Liver (tissue), 9 donors: ENCODE results near the gene PAX5. TPM values are rescaled to one million over a fixed set of nuclear protein-coding genes. Genes with fewer than 3 reads are reported as not detected.

ENCODE experiments used
- DNase-seq: peaks from one replicate; pipeline ENCODE4 v3.0.0-alpha.2; 2017; ENCODE audit warnings: low spot score
- H3K27ac ChIP-seq, 2 donors: one replicate each; pipeline ENCODE4 v1.7.0; 2013; ENCODE audit warnings: inconsistent platforms in 2 of 2, low read length in 2 of 2, control low read depth in 1 of 2, low read depth in 1 of 2, mild to moderate bottlenecking in 1 of 2
- H3K27me3 ChIP-seq, 4 donors: one replicate each; pipeline versions ENCODE4 v1.6.1 to v1.7.0; 2013; ENCODE audit warnings: low read length in 3 of 4, inconsistent platforms in 1 of 4, mild to moderate bottlenecking in 1 of 4, moderate library complexity in 1 of 4; ENCODE audit not compliant: control insufficient read depth in 4 of 4, insufficient read depth in 4 of 4
- H3K36me3 ChIP-seq, 4 donors: one replicate each; pipeline versions ENCODE4 v1.6.1 to v1.7.0; 2013; ENCODE audit warnings: low read length in 3 of 4, mild to moderate bottlenecking in 3 of 4, low read depth in 1 of 4, moderate library complexity in 1 of 4; ENCODE audit not compliant: control insufficient read depth in 4 of 4, insufficient read depth in 3 of 4
- H3K4me1 ChIP-seq, 4 donors: one replicate each; pipeline versions ENCODE4 v1.6.1 to v1.7.0; 2013; ENCODE audit warnings: low read length in 3 of 4, mild to moderate bottlenecking in 3 of 4, moderate library complexity in 1 of 4; ENCODE audit not compliant: control insufficient read depth in 4 of 4, insufficient read depth in 4 of 4
- H3K4me3 ChIP-seq, 3 donors: one replicate each; pipeline versions ENCODE4 v1.6.1 to v1.7.0; 2013; ENCODE audit warnings: low read length in 3 of 3, control low read depth in 1 of 3, low read depth in 1 of 3, mild to moderate bottlenecking in 1 of 3
- H3K9ac ChIP-seq, 2 donors: one replicate each; pipeline ENCODE4 v1.7.0; 2013; ENCODE audit warnings: low read length in 2 of 2, mild to moderate bottlenecking in 2 of 2, moderate library complexity in 2 of 2, control low read depth in 1 of 2, low read depth in 1 of 2
- H3K9me3 ChIP-seq, 4 donors: one replicate each; pipeline versions ENCODE4 v1.6.1 to v1.7.0; 2013; ENCODE audit warnings: low read length in 3 of 4; ENCODE audit not compliant: control insufficient read depth in 4 of 4
- FOXA1 ChIP-seq: IDR thresholded peaks from 2 replicates; pipeline ENCODE4 v1.6.1; 2016; ENCODE audit warnings: antibody characterized with exemption
- GABPA ChIP-seq, 2 donors: IDR thresholded peaks in 1 of 2; conservative IDR thresholded peaks in 1 of 2; 2 replicates each; pipeline ENCODE4 v1.6.1; 2016; ENCODE audit warnings: antibody characterized with exemption in 2 of 2, mild to moderate bottlenecking in 1 of 2, moderate library complexity in 1 of 2
- HNF4A ChIP-seq, 2 donors: conservative IDR thresholded peaks; 2 replicates each; pipeline ENCODE4 v1.6.1; 2016; ENCODE audit warnings: antibody characterized with exemption in 2 of 2, mild to moderate bottlenecking in 2 of 2
- HNF4G ChIP-seq: IDR thresholded peaks from 2 replicates; pipeline ENCODE4 v1.6.1; 2016; ENCODE audit warnings: antibody characterized with exemption
- JUND ChIP-seq, 2 donors: IDR thresholded peaks; 2 replicates each; pipeline ENCODE4 v1.6.1; 2016; ENCODE audit warnings: antibody characterized with exemption in 2 of 2
- NR2F2 ChIP-seq: IDR thresholded peaks from 2 replicates; pipeline ENCODE4 v1.6.1; 2016; ENCODE audit warnings: antibody characterized with exemption
- RAD21 ChIP-seq, 2 donors: IDR thresholded peaks; 2 replicates each; pipeline ENCODE4 v1.6.1; 2016; ENCODE audit warnings: antibody characterized with exemption in 2 of 2, mild to moderate bottlenecking in 2 of 2
- RXRA ChIP-seq, 2 donors: IDR thresholded peaks; 2 replicates each; pipeline ENCODE4 v1.6.1; 2017 to 2018; ENCODE audit warnings: antibody characterized with exemption in 2 of 2, mild to moderate bottlenecking in 1 of 2
- SP1 ChIP-seq: IDR thresholded peaks from 2 replicates; pipeline ENCODE4 v1.6.1; 2018; ENCODE audit warnings: antibody characterized with exemption, mild to moderate bottlenecking
- TAF1 ChIP-seq: conservative IDR thresholded peaks from 2 replicates; pipeline ENCODE4 v1.6.1; 2016; ENCODE audit warnings: antibody characterized with exemption, mild to moderate bottlenecking
- YY1 ChIP-seq: IDR thresholded peaks from 2 replicates; pipeline ENCODE4 v1.6.1; 2016; ENCODE audit warnings: antibody characterized with exemption, mild to moderate bottlenecking
- WGBS: extraction: QIAGEN DNeasy Blood & Tissue Kit; methylation state at CpG from one replicate; pipeline ENCODE4 v1.1.7; 2013; 5-methylcytosine and 5-hydroxymethylcytosine counted together
- polyA plus RNA-seq, 2 donors: library from polyadenylated mRNA; stranded (reverse) in 1 of 2; unstranded in 1 of 2; fragments of 200-250 nt in 1 of 2; fragments of >200 nt in 1 of 2; fragmentation: Nextera tagmentation in 1 of 2; extraction: Ambion mirVana in 1 of 2; gene quantifications; one replicate each; pipeline versions ENCODE4 v1.2.1 to v1.2.3, GENCODE V29; 2013 to 2015
- total RNA-seq, 2 donors: library from RNA; depleted of rRNA; stranded (reverse); fragments of >200 nt; gene quantifications; one replicate each; pipeline ENCODE4 v1.2.3, GENCODE V29; 2014
- TF ChIP-seq, protein P1 (sequence below): fragments of 150-350 bp; IDR thresholded peaks from 2 replicates; pipeline ENCODE4 v1.5.1; 2017; ENCODE audit warnings: improper control_type of control experiment, low read depth, low read length; ENCODE audit not compliant: missing input control
- TF ChIP-seq, protein P2 (sequence below): IDR thresholded peaks from 2 replicates; pipeline ENCODE4 v1.6.1; 2016; ENCODE audit warnings: antibody characterized with exemption
- TF ChIP-seq, protein P3 (sequence below): IDR thresholded peaks from 2 replicates; pipeline ENCODE4 v1.6.1; 2016; ENCODE audit warnings: antibody characterized with exemption, mild to moderate bottlenecking
- TF ChIP-seq, protein P4 (sequence below): IDR thresholded peaks from 2 replicates; pipeline ENCODE4 v1.6.1; 2016; ENCODE audit warnings: antibody characterized with exemption
- TF ChIP-seq, protein P5 (sequence below): IDR thresholded peaks from 2 replicates; pipeline ENCODE4 v1.6.1; 2016; ENCODE audit warnings: antibody characterized with exemption
- donor health status: healthy.
- donor health status: healthy.
- donor health status: healthy.
- donor health status: healthy.
- donor health status: healthy.

The PAX5 gene
- total and polyA plus RNA-seq, 4 donors = 0.05 to 2.7 (median 0.11) TPM

DNA sequence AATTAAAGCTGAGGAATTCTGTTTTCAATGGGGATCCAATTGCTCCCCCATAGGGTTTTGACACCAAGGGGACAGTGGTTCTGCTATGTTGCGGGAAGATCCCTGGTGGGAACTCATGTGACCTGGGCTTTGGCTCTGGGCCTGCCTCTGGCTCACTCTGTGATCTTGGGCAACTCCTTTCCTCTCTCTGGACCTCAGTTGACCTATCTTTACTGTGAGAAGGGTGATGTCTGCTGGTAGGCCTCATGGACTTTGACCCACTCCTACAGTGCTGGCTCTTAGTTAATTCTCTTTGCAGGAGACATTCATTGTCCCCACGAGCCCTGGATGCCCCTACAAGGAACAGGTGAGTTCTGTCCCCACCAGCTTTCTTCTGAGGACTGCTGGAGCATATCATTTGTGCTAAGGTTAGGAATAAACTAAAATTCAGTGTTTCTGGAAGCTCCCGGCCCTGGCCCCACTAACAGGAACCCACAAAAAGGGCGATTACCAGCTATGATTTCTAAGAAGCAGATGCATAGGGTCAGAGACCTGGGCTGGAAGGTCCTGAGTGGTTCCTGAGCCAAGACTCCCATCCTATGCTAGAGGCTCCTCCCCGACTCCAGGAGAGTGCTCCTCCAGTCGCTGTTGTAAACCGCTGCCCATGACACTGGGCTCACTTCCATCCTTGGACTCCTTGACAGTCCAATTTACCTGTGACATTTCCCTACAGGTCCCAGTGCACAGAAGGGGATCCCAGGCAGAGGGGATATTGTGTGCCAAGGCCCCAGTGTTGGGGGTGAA lies 218.3 kb downstream of the PAX5 start:
- Histone ChIP-seq H3K9ac (no peak overlapping the region), H3K9me3 (no peaks in the 10 kb centered on the region), H3K27ac (no peak overlapping the region), H3K27me3 (peaks cover 0 to 3% (median 0%) of the 10 kb centered on the region in 4 donors), H3K4me3 (no peak overlapping the region), H3K4me1 (no peaks in the 10 kb centered on the region), H3K36me3 (no peaks in the 10 kb centered on the region)
- no peak for DNase-seq
- no peak for TF ChIP-seq SP1
- TF ChIP-seq HNF4A (conservative IDR thresholded peaks at IDR 0.05) = peak in 1 of 2 donors; percentile 4
- no peak for TF ChIP-seq RAD21 (IDR thresholded peaks at IDR 0.05)
- TF ChIP-seq, protein P1, sequence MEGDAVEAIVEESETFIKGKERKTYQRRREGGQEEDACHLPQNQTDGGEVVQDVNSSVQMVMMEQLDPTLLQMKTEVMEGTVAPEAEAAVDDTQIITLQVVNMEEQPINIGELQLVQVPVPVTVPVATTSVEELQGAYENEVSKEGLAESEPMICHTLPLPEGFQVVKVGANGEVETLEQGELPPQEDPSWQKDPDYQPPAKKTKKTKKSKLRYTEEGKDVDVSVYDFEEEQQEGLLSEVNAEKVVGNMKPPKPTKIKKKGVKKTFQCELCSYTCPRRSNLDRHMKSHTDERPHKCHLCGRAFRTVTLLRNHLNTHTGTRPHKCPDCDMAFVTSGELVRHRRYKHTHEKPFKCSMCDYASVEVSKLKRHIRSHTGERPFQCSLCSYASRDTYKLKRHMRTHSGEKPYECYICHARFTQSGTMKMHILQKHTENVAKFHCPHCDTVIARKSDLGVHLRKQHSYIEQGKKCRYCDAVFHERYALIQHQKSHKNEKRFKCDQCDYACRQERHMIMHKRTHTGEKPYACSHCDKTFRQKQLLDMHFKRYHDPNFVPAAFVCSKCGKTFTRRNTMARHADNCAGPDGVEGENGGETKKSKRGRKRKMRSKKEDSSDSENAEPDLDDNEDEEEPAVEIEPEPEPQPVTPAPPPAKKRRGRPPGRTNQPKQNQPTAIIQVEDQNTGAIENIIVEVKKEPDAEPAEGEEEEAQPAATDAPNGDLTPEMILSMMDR = no peak
- 93% methylated on average over 7 of the region's 7 CpGs for WGBS

DNA sequence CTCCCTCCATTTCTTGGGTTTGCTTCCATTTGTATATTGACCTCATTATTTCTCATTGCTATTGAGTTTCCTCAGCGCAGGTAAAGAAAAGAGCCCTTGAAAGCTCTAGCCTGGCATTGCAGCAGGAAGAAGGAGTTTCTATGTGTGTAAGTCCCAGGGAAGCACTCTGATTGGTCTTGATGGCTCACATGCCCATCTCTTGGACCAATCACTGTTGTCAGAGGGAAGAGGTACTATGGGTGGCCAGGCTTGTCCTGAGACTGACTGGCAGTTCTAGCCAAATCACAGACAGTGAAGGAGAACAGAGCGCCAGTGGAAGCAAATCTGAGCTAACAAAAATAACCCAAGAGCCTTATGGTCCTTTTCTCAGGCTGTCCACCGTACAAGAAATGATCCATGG lies 219.0 kb downstream of the PAX5 start:
- Histone ChIP-seq H3K4me1 (no peaks in the 10 kb centered on the region), H3K27me3 (peaks cover 0 to 3% (median 0%) of the 10 kb centered on the region in 4 donors), H3K36me3 (no peaks in the 10 kb centered on the region), H3K4me3 (no peak overlapping the region), H3K27ac (no peak overlapping the region), H3K9ac (no peak overlapping the region), H3K9me3 (no peaks in the 10 kb centered on the region)
- DNase-seq = no peak
- no peak for TF ChIP-seq GABPA (IDR thresholded peaks at IDR 0.05 in 1 of 2, conservative IDR thresholded peaks at IDR 0.05 in 1 of 2)
- TF ChIP-seq NR2F2 = no peak
- no peak for TF ChIP-seq YY1
- TF ChIP-seq, protein P2, sequence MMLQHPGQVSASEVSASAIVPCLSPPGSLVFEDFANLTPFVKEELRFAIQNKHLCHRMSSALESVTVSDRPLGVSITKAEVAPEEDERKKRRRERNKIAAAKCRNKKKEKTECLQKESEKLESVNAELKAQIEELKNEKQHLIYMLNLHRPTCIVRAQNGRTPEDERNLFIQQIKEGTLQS = no peak
- TF ChIP-seq, protein P3, sequence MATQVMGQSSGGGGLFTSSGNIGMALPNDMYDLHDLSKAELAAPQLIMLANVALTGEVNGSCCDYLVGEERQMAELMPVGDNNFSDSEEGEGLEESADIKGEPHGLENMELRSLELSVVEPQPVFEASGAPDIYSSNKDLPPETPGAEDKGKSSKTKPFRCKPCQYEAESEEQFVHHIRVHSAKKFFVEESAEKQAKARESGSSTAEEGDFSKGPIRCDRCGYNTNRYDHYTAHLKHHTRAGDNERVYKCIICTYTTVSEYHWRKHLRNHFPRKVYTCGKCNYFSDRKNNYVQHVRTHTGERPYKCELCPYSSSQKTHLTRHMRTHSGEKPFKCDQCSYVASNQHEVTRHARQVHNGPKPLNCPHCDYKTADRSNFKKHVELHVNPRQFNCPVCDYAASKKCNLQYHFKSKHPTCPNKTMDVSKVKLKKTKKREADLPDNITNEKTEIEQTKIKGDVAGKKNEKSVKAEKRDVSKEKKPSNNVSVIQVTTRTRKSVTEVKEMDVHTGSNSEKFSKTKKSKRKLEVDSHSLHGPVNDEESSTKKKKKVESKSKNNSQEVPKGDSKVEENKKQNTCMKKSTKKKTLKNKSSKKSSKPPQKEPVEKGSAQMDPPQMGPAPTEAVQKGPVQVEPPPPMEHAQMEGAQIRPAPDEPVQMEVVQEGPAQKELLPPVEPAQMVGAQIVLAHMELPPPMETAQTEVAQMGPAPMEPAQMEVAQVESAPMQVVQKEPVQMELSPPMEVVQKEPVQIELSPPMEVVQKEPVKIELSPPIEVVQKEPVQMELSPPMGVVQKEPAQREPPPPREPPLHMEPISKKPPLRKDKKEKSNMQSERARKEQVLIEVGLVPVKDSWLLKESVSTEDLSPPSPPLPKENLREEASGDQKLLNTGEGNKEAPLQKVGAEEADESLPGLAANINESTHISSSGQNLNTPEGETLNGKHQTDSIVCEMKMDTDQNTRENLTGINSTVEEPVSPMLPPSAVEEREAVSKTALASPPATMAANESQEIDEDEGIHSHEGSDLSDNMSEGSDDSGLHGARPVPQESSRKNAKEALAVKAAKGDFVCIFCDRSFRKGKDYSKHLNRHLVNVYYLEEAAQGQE = no peak
- TF ChIP-seq, protein P4, sequence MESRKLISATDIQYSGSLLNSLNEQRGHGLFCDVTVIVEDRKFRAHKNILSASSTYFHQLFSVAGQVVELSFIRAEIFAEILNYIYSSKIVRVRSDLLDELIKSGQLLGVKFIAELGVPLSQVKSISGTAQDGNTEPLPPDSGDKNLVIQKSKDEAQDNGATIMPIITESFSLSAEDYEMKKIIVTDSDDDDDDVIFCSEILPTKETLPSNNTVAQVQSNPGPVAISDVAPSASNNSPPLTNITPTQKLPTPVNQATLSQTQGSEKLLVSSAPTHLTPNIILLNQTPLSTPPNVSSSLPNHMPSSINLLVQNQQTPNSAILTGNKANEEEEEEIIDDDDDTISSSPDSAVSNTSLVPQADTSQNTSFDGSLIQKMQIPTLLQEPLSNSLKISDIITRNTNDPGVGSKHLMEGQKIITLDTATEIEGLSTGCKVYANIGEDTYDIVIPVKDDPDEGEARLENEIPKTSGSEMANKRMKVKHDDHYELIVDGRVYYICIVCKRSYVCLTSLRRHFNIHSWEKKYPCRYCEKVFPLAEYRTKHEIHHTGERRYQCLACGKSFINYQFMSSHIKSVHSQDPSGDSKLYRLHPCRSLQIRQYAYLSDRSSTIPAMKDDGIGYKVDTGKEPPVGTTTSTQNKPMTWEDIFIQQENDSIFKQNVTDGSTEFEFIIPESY = no peak
- TF ChIP-seq FOXA1 = no peak
- TF ChIP-seq, protein P1 = no peak
- no peak for TF ChIP-seq HNF4G
- TF ChIP-seq, protein P5, sequence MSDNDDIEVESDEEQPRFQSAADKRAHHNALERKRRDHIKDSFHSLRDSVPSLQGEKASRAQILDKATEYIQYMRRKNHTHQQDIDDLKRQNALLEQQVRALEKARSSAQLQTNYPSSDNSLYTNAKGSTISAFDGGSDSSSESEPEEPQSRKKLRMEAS = no peak
- TF ChIP-seq SP1 = no peak
- TF ChIP-seq RXRA (IDR thresholded peaks at IDR 0.05) = no peak
- TF ChIP-seq HNF4A (conservative IDR thresholded peaks at IDR 0.05) = no peak
- TF ChIP-seq RAD21 (IDR thresholded peaks at IDR 0.05) = no peak
- TF ChIP-seq TAF1 = no peak
- no peak for TF ChIP-seq JUND (IDR thresholded peaks at IDR 0.05)
- WGBS = 98% methylated on average over 3 of the region's 3 CpGs
